ENCODE measurements around the gene IQCC.

DNA sequence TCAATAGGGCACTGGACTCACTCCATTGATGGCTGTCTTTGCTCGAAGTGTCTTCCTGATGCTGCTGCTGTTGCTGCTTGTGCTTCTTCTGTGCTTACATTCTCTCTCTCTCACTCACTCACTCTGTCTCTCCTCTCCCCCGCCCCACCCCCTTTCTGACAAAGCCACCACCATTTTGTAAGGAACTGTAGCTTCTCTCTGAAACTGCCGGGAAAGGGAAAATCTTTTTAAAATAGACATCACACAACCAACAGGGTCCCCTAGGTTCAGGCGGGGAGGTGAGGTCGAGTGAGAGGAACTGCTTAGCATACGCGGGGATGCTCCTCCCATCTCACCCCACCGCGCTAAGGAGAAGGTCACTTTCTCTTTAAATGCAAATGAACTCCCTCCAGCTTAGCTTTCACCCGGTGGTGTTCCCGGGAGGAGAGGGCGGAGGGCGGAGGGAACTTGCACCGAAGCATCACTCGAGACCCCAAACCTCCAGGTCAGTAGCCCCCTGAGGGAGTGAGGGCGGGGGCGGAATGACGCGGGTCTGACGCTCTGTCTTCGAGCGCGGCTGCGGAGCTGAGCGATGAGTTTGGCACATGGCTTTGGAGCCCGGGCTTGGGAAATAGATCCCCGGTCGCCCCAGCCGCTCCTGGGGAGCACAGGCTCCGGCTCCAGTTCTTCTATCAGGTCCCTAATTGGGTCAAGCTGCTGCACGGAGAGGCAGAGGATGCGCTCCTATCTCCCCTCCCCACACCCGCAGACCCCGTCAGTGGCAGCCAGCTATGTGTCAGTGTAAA lies 5.1 kb upstream of the IQCC start, which contains the start of gene CCDC28B:
- TF ChIP-seq POLR2A (IDR thresholded peaks at IDR 0.05; ENCODE audit: low read length): peak; percentile 11
- no peak for TF ChIP-seq GATA1 (IDR thresholded peaks at IDR 0.05; ENCODE audit: low read depth, low read length)

All from erythroblast (primary cell).